HS-27A (cell line): ENCODE results near the gene CHKB.
"Not testable (repeated sequence)": the region's sequence is repeated elsewhere in the genome, so short reads cannot be mapped to it uniquely, and the experiment has no call there.

ENCODE experiments used
- DNase-seq: peaks from one replicate; pipeline ENCODE4 v3.0.0-alpha.2; 2012; ENCODE audit warnings: low read depth, missing footprints

The CHKB gene

DNA sequence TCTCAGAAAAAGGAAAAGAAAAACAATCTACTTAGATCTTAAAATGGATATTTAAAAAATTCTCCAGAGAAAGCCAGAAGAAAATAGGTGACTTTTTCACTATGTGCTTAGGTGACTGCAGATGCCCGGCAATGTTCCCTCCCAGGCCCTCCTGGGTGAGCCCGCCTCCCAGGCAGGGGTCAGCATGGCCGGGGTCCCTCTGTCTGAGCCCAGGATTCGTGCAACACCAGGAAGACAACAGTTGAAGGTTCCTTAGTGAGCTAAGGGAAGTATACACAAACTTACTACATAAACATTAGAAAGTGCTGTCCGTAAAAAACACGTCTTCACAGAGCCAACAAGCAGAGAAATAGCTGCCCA, 29.5 kb upstream of the CHKB start:
- DNase-seq, result no peak

GRCh38 chr22:50611341-50612060, 28.9 kb upstream of the CHKB start:
- DNase-seq, result no peak

GRCh38 chr22:50610581-50610980, 27.9 kb upstream of the CHKB start:
- DNase-seq, result no peak

DNA sequence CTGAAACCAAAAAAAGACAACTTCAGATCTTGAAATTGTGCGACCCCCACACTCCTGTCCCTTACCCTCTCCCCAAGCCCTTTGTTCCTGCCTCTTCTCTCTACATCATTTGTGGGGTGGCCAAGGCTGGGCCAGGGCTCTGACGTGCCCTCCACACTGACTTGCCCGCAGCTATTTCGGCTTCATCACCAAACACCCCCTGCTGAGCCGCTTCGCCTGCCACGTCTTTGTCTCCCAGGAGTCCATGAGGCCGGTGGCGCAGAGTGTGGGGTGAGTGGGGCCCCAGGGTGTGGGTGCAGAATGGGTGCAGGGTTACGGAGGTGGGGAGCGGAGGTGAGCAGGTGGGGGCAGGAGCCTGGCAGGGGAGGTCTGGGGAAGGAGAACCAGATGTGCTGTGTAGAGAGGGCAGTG, 27.4 kb upstream of the CHKB start:
- no peak for DNase-seq

DNA sequence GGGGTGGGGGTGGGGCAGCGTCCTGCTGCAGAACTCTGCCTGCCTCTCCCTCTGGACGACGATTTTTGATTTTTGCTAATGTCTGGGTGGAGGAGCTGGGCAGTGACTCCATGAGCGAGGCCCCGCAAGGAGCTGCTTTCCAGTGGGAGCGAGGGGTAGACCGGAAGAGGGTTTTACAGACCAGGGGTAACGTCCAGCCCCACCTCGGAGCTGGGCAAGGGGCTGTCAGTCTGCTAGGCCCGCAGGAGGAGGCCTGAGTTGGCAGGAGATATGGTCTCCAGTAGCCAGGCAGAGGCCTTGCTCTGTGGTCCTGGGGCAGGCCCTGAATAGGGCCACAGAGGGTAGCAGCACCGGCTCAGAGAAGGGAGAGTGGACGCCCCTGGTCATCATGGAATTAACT, 26.9 kb upstream of the CHKB start:
- no peak for DNase-seq

DNA sequence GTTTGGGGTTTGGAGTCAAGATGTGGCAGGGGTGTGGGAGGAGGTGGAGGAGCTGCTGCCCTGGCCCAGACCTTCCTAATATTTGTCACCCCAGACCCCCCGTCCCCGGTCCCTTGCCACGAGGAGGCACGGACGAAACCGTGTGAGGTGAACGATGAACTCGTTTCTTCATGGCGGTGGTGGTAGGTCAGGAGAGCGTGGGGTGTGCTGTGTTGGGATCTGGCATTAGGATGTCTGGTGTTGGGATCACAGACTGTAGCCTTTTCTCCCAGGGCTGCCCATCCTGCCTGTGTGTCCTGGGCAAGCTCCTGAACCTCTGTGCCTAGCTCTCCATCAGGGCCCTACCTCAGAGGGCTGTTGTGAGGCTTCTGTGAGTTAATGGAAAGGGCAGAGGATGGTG, 26.3 kb upstream of the CHKB start:
- DNase-seq, result no peak

DNA sequence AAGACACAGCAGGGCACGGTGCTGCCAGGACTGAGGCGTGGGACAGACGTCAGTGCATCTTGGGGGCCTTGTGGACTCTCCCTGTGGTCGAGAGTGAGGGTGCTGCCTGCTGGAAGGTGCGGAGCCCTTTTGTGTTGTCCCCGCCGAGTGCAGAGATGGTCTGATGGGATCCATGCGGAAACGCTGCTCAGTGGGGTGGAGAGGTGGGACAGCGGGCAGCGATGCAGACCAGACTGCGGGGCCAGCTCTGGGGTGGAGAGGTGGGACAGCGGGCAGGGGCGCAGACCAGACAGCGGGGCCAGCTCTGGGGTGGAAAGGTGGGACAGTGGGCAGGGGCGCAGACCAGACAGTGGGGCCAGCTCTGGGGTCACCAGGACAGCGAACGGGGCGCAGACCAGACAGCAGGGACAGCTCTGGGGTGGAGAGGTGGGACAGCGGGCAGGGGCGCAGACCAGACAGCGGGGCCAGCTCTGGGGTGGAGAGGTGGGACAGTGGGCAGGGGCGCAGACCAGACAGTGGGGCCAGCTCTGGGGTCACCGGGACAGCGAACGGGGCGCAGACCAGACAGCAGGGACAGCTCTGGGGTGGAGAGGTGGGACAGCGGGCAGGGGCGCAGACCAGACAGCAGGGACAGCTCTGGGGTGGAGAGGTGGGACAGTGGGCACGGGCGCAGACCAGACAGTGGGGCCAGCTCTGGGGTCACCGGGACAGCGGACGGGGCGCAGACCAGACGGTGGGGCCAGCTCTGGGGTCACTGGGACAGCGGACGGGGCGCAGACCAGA, 25.6 kb upstream of the CHKB start:
- not testable (repeated sequence) for DNase-seq

GRCh38 chr22:50607659-50608020, 25.0 kb upstream of the CHKB start:
- no peak for DNase-seq

DNA sequence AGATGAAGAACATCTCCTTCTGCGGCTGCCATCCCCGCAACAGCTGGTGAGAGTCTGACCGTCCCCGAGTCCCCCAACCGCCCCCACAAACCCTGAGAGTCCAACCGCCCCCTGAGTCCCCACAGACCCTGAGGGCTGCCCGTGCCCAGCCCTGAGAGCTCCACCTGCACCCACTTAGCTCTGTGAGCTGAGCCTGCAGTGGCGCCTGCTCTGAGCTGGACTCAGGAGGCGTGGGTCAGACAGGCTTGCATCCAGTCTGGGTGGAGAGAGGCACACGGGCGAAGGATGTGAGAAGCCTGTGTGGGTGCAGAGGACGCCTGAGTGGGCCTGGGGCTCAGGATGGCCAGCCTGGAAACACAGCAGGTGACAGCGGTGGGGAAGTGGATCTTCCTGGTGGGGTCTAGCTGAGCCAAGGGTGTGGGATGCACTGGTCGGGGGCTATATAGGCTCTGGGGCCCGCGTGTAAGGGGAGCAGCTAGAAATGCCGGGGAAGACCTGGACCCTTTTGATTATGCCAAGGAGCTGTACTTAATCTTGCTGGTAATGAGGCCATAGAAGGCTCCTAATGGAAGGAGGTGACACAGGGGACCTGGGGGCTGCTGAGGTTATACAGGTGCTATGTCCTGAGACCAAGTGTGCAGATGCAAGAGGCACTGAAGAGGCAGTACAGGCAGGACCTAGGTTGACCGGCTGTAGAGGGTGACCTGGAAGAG, 24.5 kb upstream of the CHKB start:
- DNase-seq, result no peak

DNA sequence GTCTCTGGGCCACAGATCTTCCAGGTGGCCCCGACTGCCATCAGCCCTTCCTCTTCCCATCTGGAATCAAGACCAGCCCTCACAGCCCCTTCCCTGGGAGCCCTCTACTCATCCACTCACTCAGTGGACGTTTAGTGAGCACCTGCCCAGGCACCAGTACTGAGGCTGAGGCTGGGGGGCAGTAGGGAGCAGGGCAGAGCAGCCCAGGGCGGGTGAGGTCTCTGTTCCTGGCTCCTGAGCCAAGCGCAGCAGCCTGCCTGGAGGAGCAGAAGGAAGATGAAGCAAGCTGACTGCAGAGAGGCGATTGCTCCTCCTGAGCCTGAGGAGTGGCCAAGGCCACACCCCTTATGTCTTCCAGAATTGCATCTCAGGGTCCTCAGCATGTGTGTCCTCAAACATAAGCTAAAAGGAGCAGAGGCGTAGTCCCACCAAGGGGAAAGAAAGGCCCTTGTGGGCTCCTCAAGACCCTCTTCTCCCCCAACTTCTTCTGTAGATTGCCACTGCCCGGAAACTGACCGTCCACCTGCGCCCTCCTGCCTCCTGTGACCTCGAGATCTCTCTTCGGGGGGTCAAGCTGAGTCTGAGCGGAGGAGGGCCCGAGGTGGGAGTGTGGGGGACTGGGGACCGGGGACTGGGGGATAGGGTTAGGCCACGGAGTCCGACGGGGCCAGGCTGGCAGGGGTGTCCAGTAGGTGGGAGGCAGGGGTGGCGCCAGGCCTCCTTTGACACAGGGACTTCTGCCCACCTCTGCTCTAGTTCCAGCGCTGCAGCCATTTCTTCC, 23.7 kb upstream of the CHKB start:
- no peak for DNase-seq

DNA sequence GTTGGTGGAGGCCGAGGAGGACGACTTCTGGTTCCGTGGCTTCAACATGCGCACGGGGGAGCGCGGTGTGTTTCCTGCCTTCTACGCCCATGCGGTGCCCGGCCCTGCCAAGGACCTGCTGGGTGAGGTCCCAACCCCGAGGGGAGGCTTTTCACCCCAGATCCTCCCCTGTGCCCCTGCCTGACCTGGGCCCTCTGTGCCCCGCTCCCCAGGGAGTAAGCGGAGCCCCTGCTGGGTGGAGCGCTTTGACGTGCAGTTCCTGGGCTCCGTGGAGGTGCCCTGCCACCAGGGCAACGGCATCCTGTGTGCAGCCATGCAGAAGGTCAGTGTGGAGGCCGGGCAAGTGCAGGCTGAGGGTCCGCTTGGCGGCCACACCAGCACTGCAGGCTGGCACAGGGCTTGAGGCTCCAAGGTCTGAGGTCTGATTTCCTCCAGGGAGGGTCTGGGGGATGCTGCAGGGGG, 23.0 kb upstream of the CHKB start:
- DNase-seq, result no peak

GRCh38 chr22:50605002-50605612, 22.5 kb upstream of the CHKB start:
- DNase-seq, result no peak

- DNase-seq, result no peak
Measured at GRCh38 chr22:50604256-50605001, 21.8 kb upstream of the CHKB start.

DNA sequence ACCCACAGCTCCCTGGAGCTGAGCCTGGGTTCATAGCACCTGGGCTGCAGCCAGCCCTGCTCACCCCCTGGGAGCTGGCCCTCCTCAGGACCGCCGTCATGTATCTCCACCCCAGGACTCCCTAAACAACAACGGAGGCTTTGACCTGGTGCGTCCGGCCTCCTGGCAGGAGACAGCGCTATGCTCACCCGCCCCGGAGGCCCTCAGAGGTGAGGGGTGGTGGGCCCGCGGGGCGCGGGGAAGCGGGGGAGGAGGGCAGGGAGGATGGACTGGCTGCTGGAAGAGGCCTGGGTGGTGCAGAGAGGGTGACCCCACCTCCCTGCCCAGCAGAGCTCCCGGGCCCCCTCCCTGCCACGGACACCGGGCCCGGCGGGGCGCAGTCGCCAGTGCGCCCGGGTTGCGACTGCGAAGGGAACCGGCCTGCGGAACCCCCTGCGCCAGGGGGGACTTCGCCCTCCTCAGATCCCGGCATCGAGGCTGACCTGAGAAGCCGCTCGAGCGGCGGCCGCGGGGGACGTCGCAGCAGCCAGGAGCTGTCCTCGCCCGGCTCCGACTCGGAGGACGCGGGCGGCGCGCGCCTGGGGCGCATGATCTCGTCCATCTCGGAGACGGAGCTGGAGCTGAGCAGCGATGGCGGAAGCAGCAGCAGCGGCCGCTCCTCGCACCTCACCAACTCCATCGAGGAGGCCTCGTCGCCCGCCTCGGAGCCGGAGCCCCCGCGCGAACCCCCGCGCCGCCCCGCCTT, 21.0 kb upstream of the CHKB start:
- no peak for DNase-seq

- no peak for DNase-seq
Measured at GRCh38 chr22:50602338-50602700, 19.7 kb upstream of the CHKB start.

DNA sequence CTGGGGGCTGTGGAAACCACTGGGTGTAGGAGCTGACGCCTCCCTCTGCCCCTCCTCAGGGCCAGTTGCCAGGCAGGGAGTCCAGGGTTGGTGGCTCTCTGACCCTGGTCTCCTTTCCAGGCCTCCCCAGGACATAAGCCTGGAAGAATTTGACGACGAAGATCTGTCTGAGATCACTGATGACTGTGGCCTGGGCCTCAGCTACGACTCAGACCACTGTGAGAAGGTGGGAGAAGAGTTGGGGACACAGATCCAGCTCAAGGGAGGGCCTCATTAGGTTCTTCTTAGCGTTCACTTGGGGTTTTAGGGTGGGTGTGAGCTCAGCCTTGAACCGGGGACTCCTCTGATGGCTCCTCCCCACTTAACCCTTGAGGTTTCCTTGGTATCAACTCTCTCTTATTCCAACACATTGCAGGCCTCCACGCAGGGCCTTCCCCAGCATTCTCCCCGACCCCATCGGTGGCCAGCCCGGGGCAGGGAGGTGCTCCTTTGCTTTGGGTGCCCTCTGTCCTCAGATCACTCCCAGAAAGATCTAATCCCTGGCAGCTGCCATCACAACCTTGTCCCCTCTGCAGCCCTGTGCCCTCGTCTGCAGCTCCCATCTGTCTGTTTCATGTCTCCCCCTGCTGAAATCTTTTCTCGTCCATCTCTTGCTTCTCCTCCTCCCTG, 19.2 kb upstream of the CHKB start:
- DNase-seq, result no peak

DNA sequence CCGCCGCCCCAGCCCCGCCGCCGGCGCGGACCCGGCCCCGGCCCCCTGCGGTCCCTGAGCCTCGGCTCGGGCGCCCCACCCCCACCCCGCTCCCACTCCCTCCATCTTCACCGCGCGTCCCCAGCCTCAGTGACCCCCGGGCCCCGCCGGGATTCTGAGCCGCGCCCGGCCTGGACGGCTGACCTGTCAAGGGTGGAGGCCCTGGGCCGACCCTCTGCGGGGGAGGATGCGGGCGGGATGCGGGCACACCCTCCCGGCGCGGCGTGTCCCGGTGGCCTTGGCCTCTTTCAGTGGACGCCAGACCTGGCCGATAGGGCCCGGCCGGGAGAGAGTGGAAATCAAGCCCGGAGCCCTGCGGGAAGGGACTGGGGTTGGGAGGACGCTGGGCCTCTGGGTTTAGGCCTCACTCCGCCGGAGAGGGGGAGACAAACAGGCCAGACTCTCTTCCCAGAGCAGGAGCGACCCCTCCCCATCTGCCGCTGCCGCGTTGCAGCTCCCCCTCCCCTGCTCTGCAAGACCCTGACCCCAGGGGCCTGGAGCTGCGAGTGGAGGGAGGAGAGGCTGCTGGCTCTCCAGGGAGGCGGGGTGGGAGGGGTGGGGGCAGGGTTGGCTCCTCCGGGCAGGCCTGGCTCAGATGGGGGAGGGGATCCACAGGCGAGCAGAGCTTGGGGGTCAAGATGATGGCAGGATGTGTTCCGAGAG, 18.5 kb upstream of the CHKB start:
- DNase-seq, result no peak

DNA sequence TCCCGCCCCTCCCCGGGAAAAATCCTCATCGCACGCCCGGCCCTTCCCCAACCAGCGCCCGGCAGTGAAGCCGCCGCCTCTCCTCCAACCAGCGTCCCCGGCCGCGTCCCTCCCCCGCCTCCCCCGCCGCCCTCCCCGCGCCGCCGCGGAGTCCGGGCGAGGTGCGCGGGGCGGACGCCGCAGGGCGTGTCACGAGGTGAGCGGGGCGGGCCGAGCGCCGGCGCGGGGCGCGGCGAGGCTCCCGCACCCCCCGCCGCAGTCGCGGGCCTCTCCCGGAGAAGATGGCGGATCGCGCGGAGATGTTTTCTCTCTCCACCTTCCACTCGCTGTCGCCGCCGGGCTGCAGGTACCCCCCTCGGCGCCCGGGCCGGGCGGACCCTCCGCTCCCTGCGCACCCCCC, 17.9 kb upstream of the CHKB start, which contains the start of gene MAPK8IP2:
Gene MAPK8IP2, plus strand, starts transcription at position 256 of the 400 bp plus-strand sequence. Its CDS starts 26 bp downstream, at position 282.
- DNase-seq, result no peak

- no peak for DNase-seq
Measured at GRCh38 chr22:50599816-50600455, 17.3 kb upstream of the CHKB start.
